Keratinocyte (primary cell): ENCODE data around the gene GSK3A. TPM values are rescaled to one million over a fixed set of nuclear protein-coding genes. Genes with fewer than 3 reads are reported as not detected.
A peak's percentile ranks its signal among the peaks of the same experiment; 100 is the strongest.

ENCODE experiments used
- DNase-seq: peaks from one replicate; pipeline ENCODE4 v3.0.0-alpha.2; 2011; ENCODE audit warnings: low read depth, missing footprints, low spot score
- FAIRE-seq: peaks from 2 replicates; lab custom pipeline; 2011; peaks lifted over from hg19 to GRCh38; lab: Jason Lieb, UNC
- H2AFZ ChIP-seq: 2 replicates; pipeline ENCODE4 v1.6.0; 2012; ENCODE audit warnings: low read length, control low read depth, inconsistent platforms; ENCODE audit not compliant: control insufficient read depth
- H3K27ac ChIP-seq: 2 replicates; pipeline ENCODE4 v1.5.1; 2011; ENCODE audit warnings: low read length; ENCODE audit not compliant: control insufficient read depth, insufficient read depth
- H3K27me3 ChIP-seq: 3 replicates; pipeline ENCODE4 v1.6.0; 2011; ENCODE audit warnings: low read length; ENCODE audit not compliant: control insufficient read depth, insufficient read depth; ENCODE audit errors: extremely low read depth
- H3K36me3 ChIP-seq, 2 experiments: 2 replicates in 1 of 2; 3 replicates in 1 of 2; pipeline ENCODE4 v1.5.1; 2011; ENCODE audit warnings: low read length in 2 of 2, mild to moderate bottlenecking in 1 of 2; ENCODE audit not compliant: control insufficient read depth in 2 of 2, insufficient read depth in 2 of 2; ENCODE audit errors: extremely low read depth in 1 of 2
- H3K4me1 ChIP-seq: 3 replicates; pipeline ENCODE4 v1.5.1; 2011; ENCODE audit warnings: low read length; ENCODE audit not compliant: control insufficient read depth, insufficient read depth; ENCODE audit errors: extremely low read depth
- H3K4me2 ChIP-seq: 3 replicates; pipeline ENCODE4 v1.6.0; 2011; ENCODE audit warnings: low read depth, low read length; ENCODE audit not compliant: control insufficient read depth, insufficient read depth; ENCODE audit errors: extremely low read depth
- H3K4me3 ChIP-seq, 3 experiments: fragments of 200-600 bp in 1 of 3; sonication (generic) in 1 of 3; 2 replicates in 2 of 3; 3 replicates in 1 of 3; pipeline ENCODE4 v1.5.1; 2011 to 2016; ENCODE audit warnings: low read length in 3 of 3, mild to moderate bottlenecking in 3 of 3, control low read depth in 2 of 3, inconsistent platforms in 1 of 3, low read depth in 1 of 3, mixed read lengths in 1 of 3, mixed run types in 1 of 3, moderate library complexity in 1 of 3; ENCODE audit not compliant: control insufficient read depth in 2 of 3, insufficient read depth in 2 of 3; ENCODE audit errors: extremely low read depth in 1 of 3
- H3K79me2 ChIP-seq: 2 replicates; pipeline ENCODE4 v1.6.0; 2012; ENCODE audit warnings: low read length; ENCODE audit not compliant: control insufficient read depth, insufficient read depth
- H3K9ac ChIP-seq: 3 replicates; pipeline ENCODE4 v1.6.0; 2011; ENCODE audit warnings: low read length; ENCODE audit not compliant: control insufficient read depth, insufficient read depth; ENCODE audit errors: extremely low read depth
- H3K9me1 ChIP-seq: 3 replicates; pipeline ENCODE4 v1.6.0; 2011; ENCODE audit warnings: low read length; ENCODE audit not compliant: control insufficient read depth, insufficient read depth; ENCODE audit errors: extremely low read depth
- H3K9me3 ChIP-seq: 2 replicates; pipeline ENCODE4 v1.5.1; 2012; ENCODE audit warnings: low read depth, low read length; ENCODE audit not compliant: control insufficient read depth
- H4K20me1 ChIP-seq: 3 replicates; pipeline ENCODE4 v1.6.0; 2011; ENCODE audit warnings: low read length; ENCODE audit not compliant: control insufficient read depth, insufficient read depth; ENCODE audit errors: extremely low read depth
- EZH2 ChIP-seq: IDR thresholded peaks from one replicate; pipeline ENCODE4 v1.6.1; 2012; ENCODE audit warnings: inconsistent platforms, mild to moderate bottlenecking, low read length, moderate library complexity
- dilution Hi-C: fragments of 300-500 bp; cut with MboI; formaldehyde crosslinking; loops from one replicate; pipeline ENCODE4 v1.7.0; 2020; ENCODE audit warnings: low sequenced_read_pairs; ENCODE audit not compliant: extremely low pct_ligation_motif_present
- polyA plus RNA-seq, 5 experiments: library from polyadenylated mRNA; depleted of rRNA in 3 of 5; stranded (reverse) in 3 of 5; stranded (forward) in 1 of 5; unstranded in 1 of 5; fragments of >200 nt; gene quantifications; 1 replicate in 1 of 5; 2 replicates in 3 of 5; 3 replicates in 1 of 5; pipeline versions ENCODE4 v1.2.1 to v1.2.3, GENCODE V29; 2011 to 2012; ENCODE audit warnings: missing spikeins in 2 of 5, low read depth in 1 of 5, low replicate concordance in 1 of 5
- TF ChIP-seq, protein P1 (sequence below), 3 experiments: IDR thresholded peaks in 1 of 3; conservative IDR thresholded peaks in 1 of 3; optimal IDR thresholded peaks in 1 of 3; 2 replicates in 2 of 3; 3 replicates in 1 of 3; pipeline versions ENCODE3 to v1.5.1; 2011; ENCODE audit warnings: low read length in 3 of 3, mild to moderate bottlenecking in 3 of 3, moderate library complexity in 2 of 3, control low read depth in 1 of 3, inconsistent platforms in 1 of 3; ENCODE audit not compliant: insufficient read depth in 2 of 3; ENCODE audit errors: extremely low read depth in 1 of 3

Gene GSK3A
- polyA plus RNA-seq, 1 donor (not counting 4 experiments of a cell fraction or from before 2014, with no cell fraction given) = 36.9 TPM

DNA sequence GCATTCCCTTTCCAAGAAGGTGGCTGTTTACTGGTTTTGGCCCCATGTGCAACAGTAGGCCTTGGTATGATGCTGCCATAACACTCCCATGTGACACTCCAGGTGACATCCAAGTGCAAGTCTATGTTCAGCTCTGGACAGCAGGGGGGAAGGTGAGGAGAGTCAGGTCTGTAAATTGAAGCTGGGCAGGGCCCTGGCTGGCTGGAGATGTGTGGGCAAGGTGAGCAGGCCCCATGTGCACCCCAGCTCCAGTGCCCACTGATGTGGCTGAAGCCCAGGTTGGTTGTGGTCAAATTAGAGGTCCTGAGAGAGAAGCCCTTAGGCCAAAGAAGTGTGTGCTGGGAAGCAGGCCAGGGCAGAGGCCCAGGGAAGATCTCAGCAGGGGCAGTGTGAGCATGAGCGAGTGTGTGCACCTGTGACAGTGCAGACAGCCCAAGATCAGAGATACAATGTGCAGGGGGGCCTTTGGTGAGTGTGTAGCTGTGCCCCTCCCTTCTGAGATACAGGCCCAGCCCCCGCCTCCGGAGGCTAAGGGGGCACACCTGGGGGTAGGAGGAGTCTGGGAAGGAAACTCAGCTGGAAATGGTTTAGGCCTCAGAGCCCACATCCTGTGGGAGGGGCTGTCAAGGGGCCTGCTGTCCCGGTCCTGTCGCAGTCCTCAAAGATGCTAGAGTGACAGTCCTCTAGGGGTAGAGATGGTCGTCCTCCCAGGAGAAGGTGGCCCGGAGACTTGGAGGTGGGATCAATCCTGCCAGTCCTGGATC, 43.5 kb downstream of the GSK3A start:
- H3K36me3 ChIP-seq = peaks cover 37 to 52% of the 10 kb centered on the region in 2 experiments
- peaks cover 16% of the 10 kb centered on the region for H3K79me2 ChIP-seq
- H3K9me1 ChIP-seq = no peaks in the 10 kb centered on the region
- H3K27ac ChIP-seq = peak overlapping the region; percentile 42
- no peak overlapping the region for H2AFZ ChIP-seq
- dilution Hi-C loops = no loop called here
- peak overlapping the region; percentile 45 for H3K9ac ChIP-seq
- FAIRE-seq (peak; percentile 69), DNase-seq (no peak)
- no peak overlapping the region for H3K4me3 ChIP-seq
- peak overlapping the region; percentile 4 for H3K4me2 ChIP-seq
- H3K4me1 ChIP-seq = peaks cover 31% of the 10 kb centered on the region
- H3K27me3 ChIP-seq = no peaks in the 10 kb centered on the region
- H3K9me3 ChIP-seq = no peaks in the 10 kb centered on the region
- no peaks in the 10 kb centered on the region for H4K20me1 ChIP-seq
- TF ChIP-seq, protein P1, sequence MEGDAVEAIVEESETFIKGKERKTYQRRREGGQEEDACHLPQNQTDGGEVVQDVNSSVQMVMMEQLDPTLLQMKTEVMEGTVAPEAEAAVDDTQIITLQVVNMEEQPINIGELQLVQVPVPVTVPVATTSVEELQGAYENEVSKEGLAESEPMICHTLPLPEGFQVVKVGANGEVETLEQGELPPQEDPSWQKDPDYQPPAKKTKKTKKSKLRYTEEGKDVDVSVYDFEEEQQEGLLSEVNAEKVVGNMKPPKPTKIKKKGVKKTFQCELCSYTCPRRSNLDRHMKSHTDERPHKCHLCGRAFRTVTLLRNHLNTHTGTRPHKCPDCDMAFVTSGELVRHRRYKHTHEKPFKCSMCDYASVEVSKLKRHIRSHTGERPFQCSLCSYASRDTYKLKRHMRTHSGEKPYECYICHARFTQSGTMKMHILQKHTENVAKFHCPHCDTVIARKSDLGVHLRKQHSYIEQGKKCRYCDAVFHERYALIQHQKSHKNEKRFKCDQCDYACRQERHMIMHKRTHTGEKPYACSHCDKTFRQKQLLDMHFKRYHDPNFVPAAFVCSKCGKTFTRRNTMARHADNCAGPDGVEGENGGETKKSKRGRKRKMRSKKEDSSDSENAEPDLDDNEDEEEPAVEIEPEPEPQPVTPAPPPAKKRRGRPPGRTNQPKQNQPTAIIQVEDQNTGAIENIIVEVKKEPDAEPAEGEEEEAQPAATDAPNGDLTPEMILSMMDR (optimal IDR thresholded peaks at IDR 0.05 in 1 of 3, IDR thresholded peaks at IDR 0.05 in 1 of 3, conservative IDR thresholded peaks at IDR 0.05 in 1 of 3; ENCODE audit: extremely low read depth in 1 of 3, insufficient read depth in 2 of 3, low read length in 3 of 3) = no peak
- TF ChIP-seq EZH2 = no peak

DNA sequence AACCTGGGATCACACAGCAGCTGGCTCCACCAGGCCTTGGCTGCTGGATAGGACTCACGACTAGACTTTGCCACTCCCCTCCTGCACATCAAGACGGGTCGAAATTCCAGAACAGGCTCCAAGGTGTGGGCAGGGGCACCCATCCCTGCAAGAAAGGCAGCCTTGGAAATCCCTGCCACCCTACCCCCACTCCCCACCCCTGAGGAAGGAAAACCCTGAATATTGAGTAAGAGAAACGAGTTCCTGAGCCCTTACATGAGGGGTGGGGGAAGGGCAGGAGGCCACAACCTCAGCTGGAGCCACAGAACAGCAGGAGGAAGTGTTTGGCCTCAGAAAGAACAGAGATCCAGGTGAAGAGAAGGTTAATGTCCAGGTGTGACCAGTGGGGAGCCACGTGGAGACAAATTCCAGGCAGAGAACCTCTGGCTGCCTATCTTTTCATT, 45.0 kb downstream of the GSK3A start:
- H3K27ac ChIP-seq = no peak overlapping the region
- no peak overlapping the region for H3K9ac ChIP-seq
- H2AFZ ChIP-seq = no peak overlapping the region
- H3K9me1 ChIP-seq = no peaks in the 10 kb centered on the region
- H3K9me3 ChIP-seq = peaks cover 2% of the 10 kb centered on the region
- DNase-seq (no peak), FAIRE-seq (no peak)
- no peaks in the 10 kb centered on the region for H3K27me3 ChIP-seq
- no peak overlapping the region for H3K4me3 ChIP-seq
- H4K20me1 ChIP-seq = no peaks in the 10 kb centered on the region
- H3K4me1 ChIP-seq = peaks cover 34% of the 10 kb centered on the region
- no peak for TF ChIP-seq EZH2
- TF ChIP-seq, protein P1 (optimal IDR thresholded peaks at IDR 0.05 in 1 of 3, IDR thresholded peaks at IDR 0.05 in 1 of 3, conservative IDR thresholded peaks at IDR 0.05 in 1 of 3; ENCODE audit: extremely low read depth in 1 of 3, insufficient read depth in 2 of 3, low read length in 3 of 3) = no peak
- dilution Hi-C loops = no loop called here
- H3K4me2 ChIP-seq = no peak overlapping the region
- H3K36me3 ChIP-seq = peaks cover 29 to 38% of the 10 kb centered on the region in 2 experiments
- H3K79me2 ChIP-seq = peaks cover 3% of the 10 kb centered on the region
